HL-60 (cell line): Measurements from ENCODE around the gene PPHLN1.

ENCODE experiments used
- DNase-seq, 2 experiments: peaks; one replicate each; pipeline ENCODE4 v3.0.0-alpha.2; 2010 to 2020; ENCODE audit warnings: low read depth in 1 of 2, low spot score in 1 of 2
- H3K27ac ChIP-seq: fragments of 250-450 bp; sonication (Bioruptor Pico); replicated peaks from 2 replicates; pipeline ENCODE4 v1.5.1; 2020; ENCODE audit warnings: mild to moderate bottlenecking, moderate library complexity
- H3K27me3 ChIP-seq: fragments of 250-450 bp; sonication (Bioruptor Pico); 2 replicates; pipeline ENCODE4 v1.5.1; 2021; ENCODE audit warnings: mild to moderate bottlenecking, moderate library complexity; ENCODE audit not compliant: insufficient read depth, poor library complexity, severe bottlenecking
- H3K4me3 ChIP-seq: replicated peaks from 2 replicates; pipeline ENCODE4 v1.5.1; 2011; ENCODE audit warnings: mild to moderate bottlenecking, control low read depth, low read length; ENCODE audit not compliant: insufficient read depth
- CTCF ChIP-seq: IDR thresholded peaks from one replicate; pipeline ENCODE4 v1.5.1; 2011; ENCODE audit warnings: low read length, control low read depth, inconsistent platforms; ENCODE audit not compliant: insufficient read depth
- GABPA ChIP-seq: IDR thresholded peaks from 2 replicates; pipeline ENCODE4 v1.6.1; 2012; ENCODE audit warnings: low read depth
- POLR2AphosphoS5 ChIP-seq: IDR thresholded peaks from 2 replicates; pipeline ENCODE4 v1.6.1; 2012; ENCODE audit warnings: low read depth
- REST ChIP-seq: IDR thresholded peaks from 2 replicates; pipeline ENCODE4 v1.6.1; 2012; ENCODE audit warnings: low read depth; ENCODE audit not compliant: insufficient replicate concordance
- SPI1 ChIP-seq: IDR thresholded peaks from 2 replicates; pipeline ENCODE4 v1.6.1; 2012; ENCODE audit warnings: low read depth, mild to moderate bottlenecking, borderline replicate concordance

PPHLN1 gene

DNA sequence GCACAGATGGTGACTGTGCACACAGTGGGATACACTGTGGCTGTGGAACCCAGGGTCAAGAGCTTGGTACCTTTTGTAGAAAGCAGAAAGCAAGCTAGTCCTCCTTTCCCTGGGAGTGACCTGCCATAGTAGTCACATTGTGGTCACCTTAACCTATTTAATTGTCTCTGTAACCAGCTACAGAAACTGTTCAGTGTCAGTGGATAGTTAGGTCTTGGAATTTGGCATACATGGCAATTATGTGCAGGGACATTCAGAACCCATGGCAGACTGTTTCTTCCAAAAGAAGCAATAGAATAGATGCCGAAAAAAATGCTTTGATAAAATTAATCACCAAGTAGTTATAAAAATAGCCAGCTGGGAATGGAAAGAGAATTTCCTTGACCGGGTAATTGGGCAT lies 30.4 kb downstream of the PPHLN1 start:
- DNase-seq, result no peak
- H3K27ac ChIP-seq, result no peak overlapping the region
- no peak for TF ChIP-seq GABPA
- no peak for TF ChIP-seq POLR2AphosphoS5
- no peak for TF ChIP-seq REST
- no peak for TF ChIP-seq SPI1
- TF ChIP-seq CTCF, result no peak
- H3K4me3 ChIP-seq, result no peak overlapping the region
- no peaks in the 10 kb centered on the region for H3K27me3 ChIP-seq

- TF ChIP-seq CTCF (no peak), REST (no peak), POLR2AphosphoS5 (no peak), SPI1 (no peak), GABPA (no peak)
- Histone ChIP-seq H3K27ac (no peak overlapping the region), H3K4me3 (no peak overlapping the region), H3K27me3 (no peaks in the 10 kb centered on the region)
- DNase-seq, result no peak
Observed at GRCh38 chr12:42360747-42361403, 34.9 kb downstream of the PPHLN1 start.

GRCh38 chr12:42361909-42362646 lies 36.1 kb downstream of the PPHLN1 start:
- no peak overlapping the region for H3K27ac ChIP-seq

More at GRCh38 chr12:42361909-42362646, 36.1 kb downstream of the PPHLN1 start:
- Histone ChIP-seq H3K4me3 (no peak overlapping the region), H3K27me3 (no peaks in the 10 kb centered on the region)
- TF ChIP-seq REST (no peak), CTCF (no peak), SPI1 (no peak), POLR2AphosphoS5 (no peak), GABPA (no peak)
- no peak for DNase-seq
